Memory B cell (primary cell): Measurements from ENCODE around the gene IGHMBP2.
"Not testable (repeated sequence)": the region's sequence is repeated elsewhere in the genome, so short reads cannot be mapped to it uniquely, and the experiment has no call there.

Source experiments
- ATAC-seq: fragments of 150-1000 bp; cut with Tn5 transposase; 2 replicates; pipeline ENCODE4 v1.10.0; 2021; ENCODE audit warnings: low read depth, mild to moderate bottlenecking, moderate library complexity
- DNase-seq, 2 donors: peaks; one replicate each; pipeline ENCODE4 v3.0.0; 2022; ENCODE audit warnings: low spot score in 2 of 2
- H3K27ac Mint-ChIP-seq: one replicate; pipeline ENCODE4 v1.8.0; 2022; ENCODE audit warnings: mild to moderate bottlenecking, moderate library complexity, mixed read lengths
- H3K27me3 Mint-ChIP-seq: one replicate; pipeline ENCODE4 v1.8.0; 2022; ENCODE audit warnings: mixed read lengths
- H3K36me3 Mint-ChIP-seq: one replicate; pipeline ENCODE4 v1.8.0; 2022; ENCODE audit warnings: mild to moderate bottlenecking, mixed read lengths
- H3K4me1 Mint-ChIP-seq: one replicate; pipeline ENCODE4 v1.8.0; 2022; ENCODE audit warnings: mixed read lengths
- H3K4me3 Mint-ChIP-seq: one replicate; pipeline ENCODE4 v1.8.0; 2022; ENCODE audit warnings: mild to moderate bottlenecking, moderate library complexity, mixed read lengths
- H3K9me3 Mint-ChIP-seq: one replicate; pipeline ENCODE4 v1.8.0; 2022; ENCODE audit warnings: mixed read lengths

The IGHMBP2 gene

DNA sequence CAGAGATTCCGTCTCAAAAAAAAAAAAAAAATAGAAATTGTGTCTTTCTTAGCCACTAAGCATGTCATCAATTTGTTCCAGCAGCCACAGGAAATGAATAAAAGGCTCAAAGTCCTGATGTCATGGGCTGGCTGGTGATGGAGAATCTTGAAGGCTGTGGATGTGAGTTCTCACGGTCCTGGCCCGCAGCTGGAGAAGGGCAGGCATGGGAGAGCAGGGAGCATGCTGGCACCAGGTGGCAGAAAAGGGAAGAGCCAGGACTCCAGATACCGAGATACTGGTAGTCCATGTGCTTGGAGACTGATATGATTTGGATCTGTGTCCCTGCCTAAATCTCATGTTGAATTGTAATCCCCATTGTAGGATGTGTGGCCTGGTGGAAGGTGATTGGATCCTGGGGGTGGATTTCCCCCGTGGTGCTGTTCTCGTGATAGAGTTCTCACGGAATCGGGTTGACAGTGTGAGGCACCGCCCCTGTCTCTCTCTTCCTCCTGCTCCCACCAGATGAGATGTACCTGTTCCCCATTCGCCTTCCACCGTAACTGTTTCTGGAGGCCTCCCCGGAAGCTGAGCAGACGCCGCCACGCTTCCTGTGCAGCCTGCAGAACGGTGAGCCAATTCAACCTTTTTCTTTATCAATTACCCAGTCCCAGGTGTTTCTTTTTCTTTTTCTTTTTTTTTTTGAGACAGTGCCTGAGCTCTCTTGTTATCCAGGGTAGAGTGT is 59.0 kb downstream of the IGHMBP2 start:
- ATAC-seq (peak; percentile 79), DNase-seq (no peak)
- H3K4me3 Mint-ChIP-seq, result no peak overlapping the region
- H3K4me1 Mint-ChIP-seq, result no peaks in the 10 kb centered on the region
- H3K27me3 Mint-ChIP-seq, result peaks cover 7% of the 10 kb centered on the region
- H3K9me3 Mint-ChIP-seq, result peaks cover 1% of the 10 kb centered on the region
- no peaks in the 10 kb centered on the region for H3K36me3 Mint-ChIP-seq
- no peak overlapping the region for H3K27ac Mint-ChIP-seq

GRCh38 chr11:68963779-68964178 is 60.1 kb downstream of the IGHMBP2 start:
- Mint-ChIP-seq H3K36me3 (no peaks in the 10 kb centered on the region), H3K4me3 (no peak overlapping the region), H3K27me3 (peaks cover 10% of the 10 kb centered on the region), H3K27ac (no peak overlapping the region), H3K4me1 (no peaks in the 10 kb centered on the region), H3K9me3 (no peaks in the 10 kb centered on the region)
- DNase-seq (no peak), ATAC-seq (no peak)

DNA sequence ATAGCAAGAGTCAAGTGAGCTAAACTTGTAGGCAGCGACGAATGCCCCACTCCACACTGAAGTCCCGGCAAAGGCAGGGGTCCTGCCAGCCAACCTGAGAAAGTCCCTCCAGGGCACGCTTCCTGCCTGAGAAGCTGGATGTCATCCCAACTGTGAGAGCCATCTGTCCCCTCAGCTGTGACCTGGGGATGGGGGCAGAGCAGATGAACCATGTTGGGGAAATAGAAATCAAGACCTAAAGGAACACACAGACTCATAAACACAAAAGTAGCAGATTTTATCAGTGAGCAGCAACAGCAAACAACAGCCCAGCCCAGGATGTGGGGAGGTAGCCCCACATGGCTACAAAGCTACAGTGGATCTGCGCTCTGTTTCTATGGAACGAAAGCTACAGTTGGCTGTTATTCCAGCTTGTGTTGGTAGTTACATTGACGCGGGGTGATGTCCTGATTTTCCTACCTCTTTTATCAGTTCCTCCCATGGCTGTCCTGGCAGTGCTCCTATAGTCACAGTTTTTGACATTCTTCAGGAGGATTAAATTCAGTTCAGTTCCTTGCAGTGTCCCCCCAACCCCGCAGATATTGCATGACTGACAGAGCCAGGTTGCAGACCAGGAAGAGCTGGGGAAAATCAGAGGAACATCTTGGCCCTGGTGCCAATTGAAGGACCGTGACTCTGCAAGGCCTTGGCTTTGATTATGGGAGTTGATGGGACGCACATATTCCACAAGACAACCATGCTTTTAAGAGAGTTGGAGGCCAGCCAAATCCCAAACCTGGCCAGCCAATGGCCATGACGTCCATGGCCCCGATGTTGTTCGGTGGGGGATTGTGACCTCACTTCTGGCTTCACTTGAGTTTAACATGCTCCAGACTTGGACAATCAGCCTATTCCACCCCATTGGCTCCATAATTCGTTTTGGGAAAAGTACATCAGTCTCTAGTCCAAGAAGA is 62.5 kb downstream of the IGHMBP2 start:
- H3K4me1 Mint-ChIP-seq, result no peaks in the 10 kb centered on the region
- peaks cover 6% of the 10 kb centered on the region for H3K27me3 Mint-ChIP-seq
- no peak for ATAC-seq
- no peak for DNase-seq
- H3K4me3 Mint-ChIP-seq, result no peak overlapping the region
- H3K9me3 Mint-ChIP-seq, result no peaks in the 10 kb centered on the region
- no peaks in the 10 kb centered on the region for H3K36me3 Mint-ChIP-seq
- H3K27ac Mint-ChIP-seq, result no peak overlapping the region

DNA sequence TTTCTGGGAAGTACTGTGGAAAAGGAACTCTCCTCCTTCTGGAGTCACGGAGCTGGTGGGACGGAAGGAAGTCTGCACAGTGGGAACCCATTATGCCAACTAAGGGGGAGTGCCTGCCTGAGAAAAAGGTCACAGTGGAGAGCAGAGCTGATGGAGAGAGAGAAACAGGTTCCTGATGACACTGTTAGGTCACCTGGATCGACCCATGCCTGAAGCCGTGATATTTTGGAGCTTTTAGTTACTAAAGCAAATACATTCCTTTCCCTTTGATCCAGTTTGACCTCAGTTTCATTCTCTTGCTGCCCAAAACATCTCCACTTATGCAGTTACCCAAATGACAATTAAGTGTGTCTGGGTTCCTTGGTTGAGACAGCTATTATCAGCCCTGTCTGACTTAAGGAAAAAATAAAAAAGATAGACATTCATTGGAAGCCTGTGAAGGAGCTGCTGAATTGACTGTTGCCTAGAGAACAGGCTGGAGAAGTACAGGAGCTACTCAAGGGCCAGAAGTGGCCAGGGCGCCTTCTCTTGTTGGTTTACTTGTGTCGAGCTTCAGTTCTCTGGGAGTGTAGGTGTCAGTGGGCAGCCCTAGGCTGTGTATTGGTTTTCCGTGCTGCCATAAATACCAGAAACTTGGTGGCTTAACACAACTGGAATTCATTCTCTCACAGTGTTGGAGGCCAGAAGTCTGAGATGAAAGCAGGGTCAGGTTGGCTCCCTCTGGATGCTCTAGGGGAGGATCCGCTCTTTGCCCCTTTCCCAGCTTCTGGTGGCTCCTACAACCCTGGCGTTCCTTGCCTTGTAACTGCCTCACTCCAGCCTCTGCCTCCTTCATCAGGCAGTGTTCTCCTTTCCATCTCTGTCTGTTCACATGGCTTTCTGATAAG is 63.4 kb downstream of the IGHMBP2 start:
- Mint-ChIP-seq H3K4me3 (no peak overlapping the region), H3K4me1 (no peaks in the 10 kb centered on the region), H3K36me3 (no peaks in the 10 kb centered on the region), H3K9me3 (no peaks in the 10 kb centered on the region), H3K27ac (no peak overlapping the region), H3K27me3 (peaks cover 4% of the 10 kb centered on the region)
- ATAC-seq (no peak), DNase-seq (no peak)

- ATAC-seq, result no peak
- H3K27ac Mint-ChIP-seq, result no peak overlapping the region
These were observed 64.9 kb downstream of the IGHMBP2 start for GRCh38 chr11:68968306-68969250.

DNA sequence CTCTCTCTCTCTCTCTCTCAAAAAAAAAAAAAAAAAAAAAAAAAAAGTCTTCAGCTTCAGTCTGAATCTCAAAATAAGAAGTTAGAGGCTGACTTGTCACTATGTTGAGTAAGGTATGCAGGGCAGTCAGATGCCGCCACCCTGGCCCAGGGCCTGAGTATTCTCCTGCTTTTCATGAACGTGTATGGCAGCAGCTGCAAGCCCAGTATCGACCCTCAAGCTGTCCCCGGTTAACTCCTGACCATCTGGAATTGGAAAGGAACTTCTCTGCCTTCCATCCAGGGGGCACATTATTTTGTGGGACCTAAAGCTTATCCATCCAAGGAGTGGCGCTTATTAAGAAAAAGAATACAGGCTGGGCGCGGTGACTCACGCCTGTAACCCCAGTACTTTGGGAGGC is 65.7 kb downstream of the IGHMBP2 start:
- no peak for DNase-seq
- Mint-ChIP-seq H3K27me3 (peaks cover 4% of the 10 kb centered on the region), H3K27ac (no peak overlapping the region), H3K4me1 (no peaks in the 10 kb centered on the region), H3K4me3 (no peak overlapping the region), H3K9me3 (no peaks in the 10 kb centered on the region), H3K36me3 (no peaks in the 10 kb centered on the region)
- ATAC-seq, result no peak

More at GRCh38 chr11:68968306-68969250, 64.9 kb downstream of the IGHMBP2 start:
- H3K4me1 Mint-ChIP-seq, result no peaks in the 10 kb centered on the region
- H3K9me3 Mint-ChIP-seq, result no peaks in the 10 kb centered on the region
- H3K36me3 Mint-ChIP-seq, result no peaks in the 10 kb centered on the region
- H3K4me3 Mint-ChIP-seq, result no peak overlapping the region
- DNase-seq, result no peak
- peaks cover 4% of the 10 kb centered on the region for H3K27me3 Mint-ChIP-seq

GRCh38 chr11:68970921-68971636 is 67.4 kb downstream of the IGHMBP2 start:
- Mint-ChIP-seq H3K9me3 (no peaks in the 10 kb centered on the region), H3K4me1 (peaks cover 3% of the 10 kb centered on the region), H3K27me3 (peaks cover 4% of the 10 kb centered on the region), H3K36me3 (no peaks in the 10 kb centered on the region), H3K4me3 (no peak overlapping the region), H3K27ac (no peak overlapping the region)
- no peak for DNase-seq
- ATAC-seq, result no peak

DNA sequence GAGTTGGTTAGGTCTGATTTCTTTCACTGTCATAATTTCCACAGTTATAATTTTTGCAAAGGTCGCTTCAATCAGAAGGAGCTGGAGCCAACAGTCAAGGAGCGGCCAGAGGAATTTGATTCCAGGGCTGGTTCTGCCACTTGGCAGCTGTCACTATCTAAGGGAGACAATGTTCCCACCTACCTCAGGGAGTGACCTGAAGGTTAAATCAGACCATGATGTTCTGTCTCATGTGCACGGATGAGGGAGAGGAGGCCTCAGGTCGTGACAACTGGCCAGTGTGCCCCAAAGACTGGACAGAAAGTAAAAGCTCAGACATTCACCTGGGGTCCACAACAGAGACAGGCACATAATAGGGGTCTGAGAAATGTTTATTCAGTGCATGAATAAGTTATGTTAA is 69.5 kb downstream of the IGHMBP2 start:
- H3K4me1 Mint-ChIP-seq, result peaks cover 3% of the 10 kb centered on the region
- H3K27ac Mint-ChIP-seq, result no peak overlapping the region

DNA sequence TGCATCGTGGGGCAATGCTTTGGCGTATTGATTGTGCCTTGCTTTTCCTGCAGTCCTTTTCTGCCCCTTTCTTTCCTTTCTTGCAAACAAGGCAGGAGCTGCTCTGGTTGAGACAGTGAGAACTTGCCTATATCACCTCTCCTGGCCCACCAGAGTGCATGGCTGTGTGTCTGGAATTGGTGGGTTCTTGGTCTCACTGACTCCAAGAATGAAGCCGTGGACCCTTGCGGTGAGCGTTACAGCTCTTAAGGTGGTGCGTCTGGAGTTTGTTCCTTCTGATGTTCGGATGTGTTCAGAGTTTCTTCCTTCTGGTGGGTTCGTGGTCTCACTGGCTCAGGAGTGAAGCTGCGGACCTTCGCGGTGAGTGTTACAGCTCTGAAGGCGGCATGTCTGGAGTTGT is 70.0 kb downstream of the IGHMBP2 start:
- H3K4me1 Mint-ChIP-seq, H3K36me3 Mint-ChIP-seq, H3K4me3 Mint-ChIP-seq, H3K9me3 Mint-ChIP-seq, H3K27me3 Mint-ChIP-seq, DNase-seq, ATAC-seq, H3K27ac Mint-ChIP-seq: not testable (repeated sequence)

More for the DNA sequence above, 69.5 kb downstream of the IGHMBP2 start:
- ATAC-seq (no peak), DNase-seq (no peak)
- no peaks in the 10 kb centered on the region for H3K36me3 Mint-ChIP-seq
- H3K4me3 Mint-ChIP-seq, result no peak overlapping the region
- peaks cover 4% of the 10 kb centered on the region for H3K27me3 Mint-ChIP-seq
- H3K9me3 Mint-ChIP-seq, result no peaks in the 10 kb centered on the region

DNA sequence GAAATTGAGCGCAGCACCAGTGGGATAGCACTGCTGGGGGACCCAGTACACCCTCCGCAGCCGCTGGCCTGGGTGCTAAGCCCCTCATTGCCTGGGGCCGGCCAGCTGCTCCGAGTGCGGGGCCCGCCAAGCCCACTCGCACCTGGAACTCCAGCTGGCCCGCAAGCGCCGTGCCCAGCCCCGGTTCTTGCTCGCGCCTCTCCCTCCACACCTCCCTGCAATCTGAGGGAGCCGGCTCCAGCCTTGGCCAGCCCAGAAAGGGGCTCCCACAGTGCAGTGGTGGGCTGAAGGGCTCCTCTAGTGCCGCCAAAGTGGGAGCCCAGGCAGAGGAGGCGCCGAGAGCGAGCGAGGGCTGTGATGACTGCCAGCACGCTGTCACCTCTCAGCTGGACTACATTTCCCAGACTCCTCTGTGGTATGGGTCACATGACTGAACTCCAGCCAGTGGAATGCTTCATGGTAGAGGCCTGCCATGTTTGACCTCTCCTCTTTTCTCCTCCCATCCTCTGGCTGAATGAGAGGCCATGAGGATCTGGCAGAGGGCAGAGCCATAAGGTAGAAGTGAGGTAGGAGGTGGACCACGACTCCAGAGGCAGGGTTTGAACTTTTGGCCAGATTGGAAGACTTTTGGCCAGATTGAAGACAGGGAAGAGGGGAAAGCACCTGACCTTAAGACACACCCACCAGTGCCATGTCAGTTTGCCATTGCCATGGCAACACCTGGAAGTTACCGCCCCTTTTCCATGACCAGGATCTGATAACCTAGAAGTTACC is 70.9 kb downstream of the IGHMBP2 start:
- Mint-ChIP-seq H3K4me1 (peaks cover 3% of the 10 kb centered on the region), H3K36me3 (no peaks in the 10 kb centered on the region), H3K27me3 (peaks cover 8% of the 10 kb centered on the region), H3K4me3 (no peak overlapping the region), H3K9me3 (no peaks in the 10 kb centered on the region), H3K27ac (no peak overlapping the region)
- DNase-seq, result no peak
- peak; percentile 29 for ATAC-seq

DNA sequence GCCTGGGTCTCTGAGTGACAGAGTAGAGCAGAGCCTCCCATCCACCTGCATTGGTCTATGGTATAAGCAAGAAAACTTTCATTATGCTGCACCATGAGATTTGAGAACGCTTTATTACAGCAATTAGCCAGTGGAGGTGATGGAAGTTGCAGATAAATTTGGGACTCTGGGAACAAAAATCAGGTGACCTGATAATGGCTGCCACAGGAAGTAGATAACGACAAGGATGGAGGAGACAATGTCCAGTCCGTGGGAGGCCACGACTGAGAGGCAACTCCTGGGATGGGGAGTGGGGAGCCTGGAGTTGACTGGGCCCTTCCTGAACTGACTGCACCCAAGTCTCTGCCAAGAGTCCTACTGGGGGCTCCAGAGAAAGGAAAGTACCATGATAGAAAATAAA is 72.4 kb downstream of the IGHMBP2 start:
- H3K9me3 Mint-ChIP-seq, result no peaks in the 10 kb centered on the region
- no peak overlapping the region for H3K4me3 Mint-ChIP-seq
- DNase-seq (no peak), ATAC-seq (no peak)
- H3K27me3 Mint-ChIP-seq, result peaks cover 9% of the 10 kb centered on the region
- no peaks in the 10 kb centered on the region for H3K36me3 Mint-ChIP-seq
- H3K27ac Mint-ChIP-seq, result no peak overlapping the region
- peaks cover 3% of the 10 kb centered on the region for H3K4me1 Mint-ChIP-seq

GRCh38 chr11:68976563-68976962 is 72.9 kb downstream of the IGHMBP2 start:
- Mint-ChIP-seq H3K27ac (no peak overlapping the region), H3K4me3 (no peak overlapping the region), H3K4me1 (peaks cover 3% of the 10 kb centered on the region), H3K36me3 (no peaks in the 10 kb centered on the region), H3K27me3 (peaks cover 9% of the 10 kb centered on the region), H3K9me3 (no peaks in the 10 kb centered on the region)
- DNase-seq (no peak), ATAC-seq (no peak)
